Measurements from ENCODE around the gene S100A16.

- no peak for TF ChIP-seq GATA2 (IDR thresholded peaks at IDR 0.05; ENCODE audit: low read depth, low read length)
- TF ChIP-seq GATA3 (IDR thresholded peaks at IDR 0.05; ENCODE audit: low read depth, low read length), result no peak
Observed at GRCh38 chr1:153598309-153599172, 14.4 kb downstream of the S100A16 start.
